ENCODE measurements around the gene TMC3.

Gene TMC3

DNA sequence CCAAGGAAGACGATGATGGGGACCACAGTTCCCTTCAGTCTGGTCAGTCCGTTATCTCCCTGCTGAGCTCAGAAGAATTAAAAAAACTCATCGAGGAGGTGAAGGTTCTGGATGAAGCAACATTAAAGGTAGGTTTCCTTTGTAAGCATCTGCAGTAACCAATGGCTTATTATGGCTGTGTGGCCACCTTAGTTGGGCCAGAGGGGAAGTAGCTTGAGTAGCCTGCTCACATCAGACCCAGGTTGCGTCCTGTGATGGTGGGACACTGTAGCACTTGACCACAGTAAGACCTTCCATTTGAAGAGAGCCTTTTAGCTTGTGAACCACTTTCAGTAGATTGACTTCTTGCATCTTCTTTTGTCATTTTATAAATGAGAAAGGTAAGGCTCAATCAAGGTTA, 72.6 kb downstream of the TMC3 start:
- in situ Hi-C loops (cut with MboI; ENCODE audit: low sequenced_read_pairs): no loop called here

DNA sequence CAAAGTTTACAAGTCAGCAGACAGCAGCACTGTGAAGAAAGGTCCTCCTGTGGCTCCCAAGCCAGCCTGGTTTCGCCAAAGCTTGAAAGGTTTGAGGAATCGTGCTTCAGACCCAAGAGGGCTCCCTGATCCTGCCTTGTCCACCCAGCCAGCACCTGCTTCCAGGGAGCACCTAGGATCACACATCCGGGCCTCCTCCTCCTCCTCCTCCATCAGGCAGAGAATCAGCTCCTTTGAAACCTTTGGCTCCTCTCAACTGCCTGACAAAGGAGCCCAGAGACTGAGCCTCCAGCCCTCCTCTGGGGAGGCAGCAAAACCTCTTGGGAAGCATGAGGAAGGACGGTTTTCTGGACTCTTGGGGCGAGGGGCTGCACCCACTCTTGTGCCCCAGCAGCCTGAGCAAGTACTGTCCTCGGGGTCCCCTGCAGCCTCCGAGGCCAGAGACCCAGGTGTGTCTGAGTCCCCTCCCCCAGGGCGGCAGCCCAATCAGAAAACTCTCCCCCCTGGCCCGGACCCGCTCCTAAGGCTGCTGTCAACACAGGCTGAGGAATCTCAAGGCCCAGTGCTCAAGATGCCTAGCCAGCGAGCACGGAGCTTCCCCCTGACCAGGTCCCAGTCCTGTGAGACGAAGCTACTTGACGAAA, 74.3 kb downstream of the TMC3 start:
- in situ Hi-C loops (cut with MboI; ENCODE audit: low sequenced_read_pairs): no loop called here

DNA sequence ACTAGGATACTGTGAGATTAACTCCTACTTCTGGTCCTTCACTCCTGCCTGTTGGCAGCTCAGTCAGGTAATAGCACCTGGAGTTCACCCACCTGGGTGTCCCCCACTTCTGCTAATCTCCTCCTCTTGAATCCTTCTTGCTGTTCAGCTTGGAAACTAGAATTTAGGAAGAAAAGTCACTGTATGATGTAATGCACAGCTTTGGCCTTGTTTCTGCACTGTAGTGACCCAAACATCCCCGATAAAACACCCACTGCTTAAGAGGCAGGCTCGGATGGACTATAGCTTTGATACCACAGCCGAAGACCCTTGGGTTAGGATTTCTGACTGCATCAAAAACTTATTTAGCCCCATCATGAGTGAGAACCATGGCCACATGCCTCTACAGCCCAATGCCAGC, 74.9 kb downstream of the TMC3 start:
- in situ Hi-C loops (cut with MboI; ENCODE audit: low sequenced_read_pairs): no loop called here

DNA sequence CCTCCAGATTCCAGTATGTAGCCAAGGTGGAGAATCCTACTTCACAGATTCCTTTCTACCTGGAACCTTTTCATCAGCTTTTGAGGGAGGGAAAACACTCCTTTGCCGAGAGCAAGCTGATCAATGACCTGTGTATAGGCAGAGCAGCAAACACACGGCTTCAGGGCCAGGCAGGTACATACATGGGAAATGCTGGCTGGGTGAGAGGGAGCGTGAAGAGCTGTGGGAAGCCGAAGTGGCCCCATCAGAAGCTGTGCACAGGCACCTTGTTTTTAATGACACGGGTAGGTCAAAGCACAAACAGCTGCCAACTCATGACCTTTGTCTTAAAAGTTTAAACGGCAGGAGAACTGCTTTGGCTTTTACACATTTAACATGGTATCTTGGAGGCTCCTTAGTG, 75.4 kb downstream of the TMC3 start:
- in situ Hi-C loops (cut with MboI; ENCODE audit: low sequenced_read_pairs): no loop called here

DNA sequence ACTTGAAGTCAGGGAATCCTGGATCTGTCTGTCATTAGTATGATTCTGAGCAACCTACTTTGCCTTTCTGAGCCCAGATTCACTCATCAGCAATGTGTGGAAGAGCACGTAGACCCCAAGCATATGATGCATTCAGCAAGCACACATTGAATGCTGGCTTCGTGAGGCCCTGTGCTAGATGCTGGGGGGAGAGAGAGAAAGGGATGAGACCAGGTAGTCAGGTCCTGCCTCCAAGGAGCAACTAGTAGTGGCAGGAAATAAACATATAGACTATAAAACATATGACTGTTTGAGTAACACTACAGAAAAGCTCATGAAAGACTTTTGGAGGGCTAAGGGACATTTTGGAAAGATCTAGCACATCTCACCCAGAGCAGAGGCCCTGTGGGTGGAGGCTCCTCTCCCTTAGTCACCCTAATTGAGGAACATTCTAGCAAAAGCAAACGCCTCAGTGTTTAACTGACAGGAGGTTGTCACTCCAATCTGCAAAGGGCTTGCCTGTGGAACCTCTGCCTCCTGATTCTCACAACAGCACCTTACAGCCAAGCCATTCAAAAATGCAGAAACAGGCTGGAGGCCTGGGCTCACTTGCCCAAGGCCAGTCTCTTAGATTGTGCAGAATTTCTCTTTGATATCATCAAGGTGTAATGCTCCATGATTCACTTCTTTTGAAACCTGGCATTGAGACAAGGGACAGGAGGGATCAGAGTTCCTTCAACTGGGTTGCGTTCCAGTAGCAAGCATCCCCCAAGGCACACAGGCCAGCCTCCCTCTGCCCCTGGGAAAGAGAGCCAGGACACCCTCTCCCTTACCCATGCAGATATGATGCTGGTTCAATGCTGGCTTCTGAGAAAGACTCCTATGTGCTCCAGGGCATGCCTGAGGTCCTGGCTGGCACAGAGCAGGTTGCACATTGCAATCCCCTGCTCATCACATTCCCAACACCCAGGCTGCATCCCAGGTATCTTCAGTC, 76.1 kb downstream of the TMC3 start:
- in situ Hi-C loops (cut with MboI; ENCODE audit: low sequenced_read_pairs): no loop called here

DNA sequence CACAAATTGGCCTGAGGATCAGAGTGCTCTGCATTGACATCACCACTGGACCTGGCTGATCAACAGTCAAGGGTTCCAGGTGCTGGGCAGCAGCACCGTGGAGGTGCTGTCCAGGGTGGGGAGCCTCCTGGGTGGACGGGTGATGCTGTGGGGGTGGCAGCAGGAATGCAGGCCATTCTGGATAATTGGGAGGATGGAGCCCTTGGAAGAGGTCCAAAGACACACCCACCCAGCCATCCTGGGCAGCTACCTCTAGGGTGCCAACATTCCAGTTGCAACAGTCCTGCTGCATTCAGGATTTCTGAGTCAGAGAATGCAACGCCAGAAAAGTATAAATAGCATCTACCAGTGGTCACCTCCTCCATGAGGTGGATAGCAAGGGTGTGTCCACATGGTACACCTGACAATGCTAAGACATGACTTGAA, 76.9 kb downstream of the TMC3 start:
- in situ Hi-C loops (cut with MboI; ENCODE audit: low sequenced_read_pairs): no loop called here

DNA sequence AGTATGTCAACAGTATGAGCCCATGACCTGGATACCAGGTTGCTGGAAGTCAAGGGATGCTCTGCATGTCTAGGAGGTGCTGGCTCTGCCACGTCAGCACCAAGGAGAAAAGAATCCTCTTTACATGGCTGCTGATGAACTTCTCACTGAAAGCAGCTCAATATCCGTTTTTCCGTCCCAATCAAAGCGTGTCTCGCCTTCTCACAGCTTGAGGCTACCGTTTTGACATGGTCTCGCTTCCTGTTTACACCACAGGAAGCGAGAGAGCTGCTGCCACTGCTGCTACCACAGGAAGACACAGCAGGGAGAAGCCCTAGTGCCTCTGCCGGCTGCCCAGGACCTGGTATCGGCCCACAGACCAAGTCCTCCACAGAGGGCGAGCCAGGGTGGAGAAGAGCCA, 77.3 kb downstream of the TMC3 start:
- in situ Hi-C loops (cut with MboI; ENCODE audit: low sequenced_read_pairs): no loop called here

DNA sequence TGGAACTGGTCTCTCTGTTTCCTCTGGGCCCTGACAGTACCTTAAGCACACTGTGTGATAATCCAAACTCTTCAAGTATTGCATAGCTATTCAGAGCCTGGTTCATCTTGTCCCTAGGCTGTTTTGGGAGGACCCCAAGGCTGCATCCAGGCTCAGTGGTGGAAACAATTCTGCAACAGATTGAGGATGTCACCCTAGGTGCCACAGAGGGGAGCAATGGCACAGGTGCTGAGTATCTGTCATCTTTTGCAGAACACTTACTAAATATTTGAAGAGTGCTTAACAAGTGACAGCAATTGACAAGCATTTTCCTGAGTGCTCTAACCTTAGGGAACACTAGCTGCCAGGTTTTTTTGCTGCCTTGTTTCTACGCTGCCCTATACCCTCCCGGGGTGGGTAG, 77.8 kb downstream of the TMC3 start:
- in situ Hi-C loops (cut with MboI; ENCODE audit: low sequenced_read_pairs): no loop called here

DNA sequence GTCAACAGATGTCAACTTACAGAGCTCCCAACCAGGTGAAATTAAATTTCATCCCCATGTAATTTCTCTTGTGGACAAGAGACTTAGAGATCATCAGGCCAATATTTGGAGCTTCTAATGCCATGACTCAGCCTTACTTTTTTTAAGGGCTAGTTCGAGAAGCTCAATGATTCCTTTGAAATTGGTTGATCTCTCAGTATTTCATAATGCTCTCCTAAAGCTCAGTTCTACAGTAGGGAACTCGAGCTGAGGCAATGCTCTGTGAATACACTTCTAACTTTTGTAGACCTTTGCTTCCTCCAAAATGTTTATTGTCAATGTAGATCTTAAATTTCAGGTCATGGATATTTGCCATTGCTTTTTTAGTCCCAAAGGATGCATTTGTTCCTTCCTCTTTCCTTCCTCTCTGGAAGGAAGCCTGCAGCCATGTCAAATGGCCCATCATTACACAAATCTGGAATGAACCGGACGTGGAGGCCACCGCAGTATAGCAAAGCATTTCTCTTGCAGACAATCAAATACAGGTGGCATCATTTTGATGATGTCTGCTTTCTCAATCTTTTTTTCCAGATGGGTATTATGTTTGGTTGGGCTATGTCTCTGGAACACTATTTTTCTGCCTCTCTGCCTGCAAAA, 78.4 kb downstream of the TMC3 start:
- in situ Hi-C loops (cut with MboI; ENCODE audit: low sequenced_read_pairs): no loop called here

DNA sequence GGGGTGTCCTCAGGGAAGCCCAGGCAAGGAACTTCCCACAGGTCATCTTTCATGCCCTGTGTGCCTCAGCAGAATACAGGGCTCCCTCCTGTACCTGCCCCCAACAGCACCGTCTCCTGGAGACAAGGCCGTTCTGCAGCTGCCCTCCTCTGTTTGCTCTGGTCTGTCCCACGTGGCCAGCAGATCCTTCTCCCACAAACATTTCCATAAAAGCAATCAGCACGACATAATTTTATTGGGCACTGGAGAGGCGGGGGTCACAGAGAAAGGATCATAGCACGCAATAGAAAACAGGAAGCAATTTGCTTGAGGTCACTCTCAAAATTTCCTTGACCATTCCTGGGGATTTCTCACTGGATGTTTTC, 79.5 kb downstream of the TMC3 start:
- in situ Hi-C loops (cut with MboI; ENCODE audit: low sequenced_read_pairs): no loop called here

DNA sequence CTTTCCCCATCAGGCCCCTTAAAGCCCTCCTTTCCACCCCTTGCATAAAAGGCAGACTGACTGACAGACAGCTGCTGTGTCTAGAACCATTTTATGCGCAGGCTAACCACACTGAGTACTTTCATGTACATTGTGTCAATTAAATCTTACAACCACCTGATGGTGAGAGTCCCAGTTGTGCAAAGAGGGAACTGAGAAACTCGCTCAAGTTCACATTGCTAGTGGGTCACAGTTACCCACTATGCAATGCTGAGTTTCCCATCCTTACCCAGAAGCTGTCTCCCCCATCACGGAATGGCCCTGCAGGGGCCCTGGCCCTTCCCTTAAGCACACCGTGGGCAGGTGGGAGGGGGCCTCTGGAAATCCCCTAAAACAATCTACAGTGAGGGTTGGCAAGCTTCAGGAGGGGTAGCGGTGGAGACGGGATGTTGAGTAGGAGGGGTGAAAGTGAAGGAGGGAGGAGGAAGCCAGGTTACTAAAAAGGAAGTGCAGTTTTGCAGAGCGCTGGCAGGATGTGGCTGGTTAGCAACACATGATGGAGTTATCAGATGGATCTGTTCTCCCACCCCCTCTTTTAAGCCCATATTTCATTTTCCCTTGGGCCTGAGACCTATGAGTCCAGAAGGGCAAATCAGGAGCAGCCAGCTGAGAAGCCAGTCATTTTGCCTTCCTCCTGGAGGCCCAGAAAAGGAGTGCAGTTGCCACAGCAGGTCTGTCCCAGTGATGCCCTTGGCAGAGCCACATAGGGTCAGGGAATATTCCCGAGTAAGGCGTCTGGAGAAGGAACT, 80.1 kb downstream of the TMC3 start:
- in situ Hi-C loops (cut with MboI; ENCODE audit: low sequenced_read_pairs): no loop called here

DNA sequence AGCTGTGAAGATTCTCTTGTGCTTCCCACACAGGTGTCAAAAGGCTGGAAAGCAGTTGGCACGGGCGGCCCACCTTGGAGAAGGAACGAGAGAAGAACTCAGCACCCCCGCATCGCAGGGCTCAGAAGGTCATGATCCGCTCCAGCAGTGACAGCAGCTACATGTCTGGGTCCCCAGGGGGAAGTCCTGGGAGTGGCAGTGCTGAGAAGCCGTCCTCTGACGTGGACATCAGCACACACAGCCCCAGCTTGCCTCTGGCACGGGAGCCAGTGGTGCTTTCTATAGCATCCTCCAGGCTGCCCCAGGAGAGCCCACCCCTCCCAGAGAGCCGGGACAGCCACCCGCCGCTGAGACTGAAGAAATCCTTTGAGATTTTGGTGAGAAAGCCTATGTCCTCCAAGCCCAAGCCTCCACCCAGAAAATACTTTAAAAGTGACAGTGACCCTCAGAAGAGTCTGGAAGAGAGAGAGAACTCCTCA, 81.5 kb downstream of the TMC3 start:
- in situ Hi-C loops (cut with MboI; ENCODE audit: low sequenced_read_pairs): no loop called here

DNA sequence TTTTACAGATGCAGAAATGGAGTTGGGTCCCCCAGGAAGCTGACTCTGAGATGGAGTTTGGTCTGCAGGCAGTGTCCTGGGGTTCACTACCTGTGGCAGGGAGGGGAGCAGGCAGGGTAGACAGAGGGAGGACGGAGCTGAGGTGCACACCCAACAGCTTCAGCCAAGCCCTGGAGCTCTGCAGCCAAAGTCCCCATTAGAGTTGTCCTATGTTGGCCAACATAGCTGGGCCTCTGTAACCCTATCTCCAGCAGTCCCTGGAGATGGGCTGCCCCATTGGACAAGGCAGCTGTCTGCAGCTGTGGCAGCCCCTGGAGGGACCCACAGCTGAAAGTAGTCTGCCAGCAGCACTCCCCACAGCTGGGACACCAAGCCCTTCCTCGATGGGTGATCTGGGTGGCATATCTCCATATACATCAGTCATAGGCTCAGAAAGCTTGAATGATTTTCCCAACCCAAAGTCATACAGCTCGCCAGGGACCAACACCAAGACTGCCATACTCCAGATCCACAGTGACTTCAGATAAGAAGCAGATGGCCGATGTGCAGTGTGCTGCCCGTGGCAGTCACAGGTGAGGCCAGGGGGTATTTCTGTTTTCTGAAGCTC, 82.0 kb downstream of the TMC3 start:
- in situ Hi-C loops (cut with MboI; ENCODE audit: low sequenced_read_pairs): no loop called here

DNA sequence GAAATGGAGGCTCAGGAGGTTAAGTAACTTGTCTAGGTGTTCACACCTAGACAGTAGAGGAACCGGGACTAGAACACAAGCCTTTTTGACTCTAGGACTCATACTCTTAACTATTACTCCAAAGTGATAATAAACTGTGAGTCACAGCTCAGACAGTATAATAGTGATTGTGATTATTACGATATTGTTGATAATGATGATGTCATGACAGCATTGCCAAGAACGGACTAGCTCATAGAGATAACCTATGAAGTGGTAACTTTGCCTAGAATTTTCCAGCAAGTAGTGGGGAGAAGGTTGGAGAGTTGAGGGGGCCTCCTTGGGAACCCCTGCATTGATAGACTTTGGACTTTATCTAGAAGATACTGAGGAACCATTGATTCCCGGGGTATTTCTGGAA, 84.1 kb downstream of the TMC3 start:
- in situ Hi-C loops (cut with MboI; ENCODE audit: low sequenced_read_pairs): no loop called here

DNA sequence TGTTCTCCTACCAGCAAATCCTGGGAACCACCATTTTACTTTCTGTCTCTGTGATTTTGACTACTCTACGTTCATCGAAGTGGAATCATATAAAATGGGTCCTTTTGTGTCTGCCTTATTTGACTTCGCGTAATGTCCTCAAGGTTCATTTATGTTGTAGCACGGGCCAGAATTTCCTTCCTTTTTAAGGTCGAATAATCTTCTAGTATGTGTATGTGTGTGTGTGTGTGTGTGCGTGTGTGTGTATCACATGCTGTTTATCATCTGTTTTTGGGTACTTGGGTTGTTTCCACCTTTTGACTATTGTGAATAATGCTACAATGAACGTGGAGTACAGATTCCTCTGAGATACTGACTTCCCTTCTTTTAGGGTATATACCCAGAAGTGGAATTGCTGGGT, 85.4 kb downstream of the TMC3 start:
- in situ Hi-C loops (cut with MboI; ENCODE audit: low sequenced_read_pairs): no loop called here

DNA sequence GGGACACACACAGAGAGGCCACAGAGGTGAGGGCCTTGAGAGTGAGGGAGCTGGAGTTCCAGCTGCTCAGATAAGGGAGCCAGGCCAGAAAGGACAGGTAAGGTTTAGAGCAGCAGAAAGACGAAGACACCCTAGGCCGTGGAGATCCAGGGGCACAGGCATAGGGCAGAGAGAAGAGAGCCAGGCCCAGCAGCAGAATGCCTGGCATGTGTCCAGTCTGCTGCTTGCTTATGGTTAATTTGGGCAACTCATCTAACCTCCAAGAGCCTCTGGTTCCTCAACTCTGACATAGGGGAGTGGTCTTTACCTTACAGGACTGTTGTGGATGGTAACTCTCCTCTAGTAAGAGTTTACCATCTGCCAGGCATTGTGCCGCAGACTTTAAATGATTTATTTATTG, 86.0 kb downstream of the TMC3 start:
- in situ Hi-C loops (cut with MboI; ENCODE audit: low sequenced_read_pairs): no loop called here

DNA sequence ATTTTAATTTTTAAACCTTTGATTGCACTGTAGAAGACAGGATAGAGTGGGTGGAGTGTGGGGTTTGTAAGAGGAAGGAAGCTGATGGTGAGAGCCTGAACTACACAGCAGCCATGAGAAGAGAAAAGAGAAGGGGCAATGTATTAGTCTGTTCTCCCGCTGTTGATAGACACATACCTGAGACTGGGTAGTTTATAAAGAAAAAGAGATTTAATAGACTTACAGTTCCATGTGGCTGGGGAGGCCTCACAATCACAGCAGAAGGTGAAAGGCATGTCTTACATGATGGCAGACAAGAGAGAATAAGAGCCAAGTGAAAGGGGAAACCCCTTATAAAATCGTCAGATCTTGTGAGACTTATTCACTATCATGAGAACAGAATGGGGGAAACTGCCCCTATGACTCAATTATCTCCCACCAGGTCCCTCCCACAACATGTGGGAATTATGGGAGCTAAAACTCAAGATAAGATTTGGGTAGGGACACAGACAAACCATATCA, 87.3 kb downstream of the TMC3 start:
- in situ Hi-C loops (cut with MboI; ENCODE audit: low sequenced_read_pairs): no loop called here

DNA sequence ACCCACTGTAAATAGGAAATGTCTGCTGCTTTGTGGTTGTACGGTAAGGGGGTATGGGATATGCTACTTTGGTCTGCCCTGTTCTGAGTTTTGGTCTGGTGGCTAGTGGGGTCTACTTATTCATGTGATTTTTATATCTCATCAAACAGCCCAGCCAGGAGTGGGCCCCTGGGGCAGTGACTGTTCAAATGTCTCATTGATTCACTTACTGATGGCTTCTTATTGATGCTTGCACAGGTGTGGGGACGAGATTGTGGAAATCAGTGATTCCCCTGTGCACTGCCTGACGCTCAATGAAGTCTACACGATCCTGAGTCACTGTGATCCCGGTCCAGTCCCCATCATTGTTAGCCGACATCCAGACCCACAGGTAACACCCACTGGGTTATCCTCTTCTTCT, 88.6 kb downstream of the TMC3 start:
- in situ Hi-C loops (cut with MboI; ENCODE audit: low sequenced_read_pairs): no loop called here

DNA sequence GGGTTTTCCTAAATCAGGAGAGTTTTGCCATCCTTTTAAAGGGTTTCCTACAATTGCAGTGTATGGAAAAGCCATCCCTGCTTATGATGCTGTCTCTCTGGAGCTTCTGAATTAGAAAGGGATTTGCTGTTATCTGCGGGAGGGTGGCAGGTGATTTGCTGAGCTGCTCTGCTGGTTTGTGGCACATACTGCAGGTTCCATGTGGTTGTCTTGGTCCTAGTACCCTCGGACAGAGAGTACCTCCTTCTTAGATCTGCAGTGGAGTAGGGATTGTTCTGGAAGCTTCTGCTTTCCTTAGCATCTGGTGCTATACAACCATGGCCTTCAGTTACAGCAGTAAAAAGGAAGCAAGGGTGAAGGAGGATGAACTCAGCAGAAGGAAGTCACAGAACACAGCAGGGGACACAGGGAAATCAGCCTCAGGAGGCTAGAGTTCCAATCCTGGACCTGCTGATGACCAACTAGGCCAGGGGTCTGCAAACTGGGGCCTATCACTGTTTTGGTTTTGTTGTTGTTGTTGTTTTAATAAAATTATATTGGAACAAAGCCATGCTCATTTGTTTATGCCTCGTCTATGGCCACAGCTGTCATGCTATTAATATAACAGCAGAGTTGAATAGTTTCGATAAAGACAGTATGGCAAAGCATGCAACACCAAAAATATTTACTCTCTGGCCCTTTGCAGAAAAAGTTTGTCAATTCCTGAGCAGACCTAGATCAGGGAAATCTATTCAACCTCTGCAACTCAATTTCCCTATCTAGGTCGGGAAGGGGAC, 89.6 kb downstream of the TMC3 start:
- in situ Hi-C loops (cut with MboI; ENCODE audit: low sequenced_read_pairs): no loop called here

DNA sequence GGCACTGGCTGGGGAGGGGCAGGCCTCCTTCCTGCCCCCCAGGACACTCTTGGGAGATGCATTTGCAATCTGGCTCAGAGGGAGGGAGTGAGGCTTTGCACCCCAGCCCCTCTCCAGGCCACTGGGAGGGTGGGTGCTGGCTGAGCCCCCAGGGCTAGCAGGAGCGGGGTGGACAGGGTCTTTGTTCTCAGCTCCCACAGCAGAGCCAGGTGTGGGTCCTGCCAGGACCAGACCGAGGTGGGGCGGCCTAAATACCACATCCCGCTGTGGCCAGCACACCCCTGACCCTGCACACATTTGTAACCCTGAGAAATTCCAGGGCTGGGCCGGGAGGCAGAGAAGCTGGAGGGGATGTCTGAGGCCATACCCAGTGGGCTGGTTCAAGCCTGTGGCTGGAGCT, 91.1 kb downstream of the TMC3 start:
- in situ Hi-C loops (cut with MboI; ENCODE audit: low sequenced_read_pairs): no loop called here

All from hTERT RPE-1 (cell line).